Trophoblast cell (in vitro differentiated cells and primary cell): ENCODE measurements around the gene RREB1.

Experiments used
- DNase-seq, 2 donors: peaks; one replicate each; pipeline ENCODE4 v3.0.0-alpha.2; 2016
- H2AFZ ChIP-seq: 2 replicates; pipeline ENCODE4 v1.6.1; 2013; ENCODE audit warnings: low read length, moderate library complexity, mild to moderate bottlenecking; ENCODE audit not compliant: insufficient read depth, poor library complexity
- H2AK5ac ChIP-seq: 2 replicates; pipeline ENCODE4 v1.6.1; 2013; ENCODE audit warnings: mild to moderate bottlenecking, low read length
- H2BK120ac ChIP-seq: 2 replicates; pipeline ENCODE4 v1.6.1; 2013; ENCODE audit warnings: low read length, mild to moderate bottlenecking, moderate library complexity; ENCODE audit not compliant: insufficient read depth, poor library complexity
- H2BK12ac ChIP-seq: 2 replicates; pipeline ENCODE4 v1.6.1; 2013; ENCODE audit warnings: mild to moderate bottlenecking, low read length, moderate library complexity
- H2BK5ac ChIP-seq: 2 replicates; pipeline ENCODE4 v1.6.1; 2013; ENCODE audit warnings: low read length, low read depth, moderate library complexity, mild to moderate bottlenecking; ENCODE audit not compliant: poor library complexity
- H3K14ac ChIP-seq: 2 replicates; pipeline ENCODE4 v1.6.1; 2013; ENCODE audit warnings: mild to moderate bottlenecking, low read length
- H3K18ac ChIP-seq: 2 replicates; pipeline ENCODE4 v1.6.1; 2013; ENCODE audit warnings: mild to moderate bottlenecking, low read length
- H3K23ac ChIP-seq: 2 replicates; pipeline ENCODE4 v1.6.1; 2013; ENCODE audit warnings: low read length
- H3K27ac ChIP-seq: 2 replicates; pipeline ENCODE4 v1.5.1; 2013; ENCODE audit warnings: low read depth, mild to moderate bottlenecking, inconsistent platforms, low read length, moderate library complexity
- H3K27me3 ChIP-seq: 2 replicates; pipeline ENCODE4 v1.6.1; 2013; ENCODE audit warnings: inconsistent platforms, mild to moderate bottlenecking, low read length, moderate library complexity; ENCODE audit not compliant: insufficient read depth
- H3K36me3 ChIP-seq, 2 experiments: 1 replicate in 1 of 2; 2 replicates in 1 of 2; pipeline ENCODE4 v1.6.1; 2013; ENCODE audit warnings: low read length in 2 of 2, mild to moderate bottlenecking in 2 of 2, moderate library complexity in 1 of 2; ENCODE audit not compliant: insufficient read depth in 2 of 2, control insufficient read depth in 1 of 2
- H3K4ac ChIP-seq: 2 replicates; pipeline ENCODE4 v1.6.1; 2013; ENCODE audit warnings: low read depth, mild to moderate bottlenecking, low read length, moderate library complexity
- H3K4me1 ChIP-seq, 2 experiments: 1 replicate in 1 of 2; 2 replicates in 1 of 2; pipeline ENCODE4 v1.6.1; 2013; ENCODE audit warnings: low read length in 2 of 2, mild to moderate bottlenecking in 2 of 2, moderate library complexity in 1 of 2; ENCODE audit not compliant: insufficient read depth in 2 of 2, control insufficient read depth in 1 of 2
- H3K4me2 ChIP-seq: 2 replicates; pipeline ENCODE4 v1.6.1; 2013; ENCODE audit warnings: inconsistent platforms, mild to moderate bottlenecking, low read length, moderate library complexity
- H3K4me3 ChIP-seq: 2 replicates; pipeline ENCODE4 v1.5.1; 2013; ENCODE audit warnings: mild to moderate bottlenecking, low read depth, low read length, inconsistent platforms
- H3K79me1 ChIP-seq: one replicate; pipeline ENCODE4 v1.6.1; 2013; ENCODE audit warnings: low read length
- H3K79me2 ChIP-seq: 2 replicates; pipeline ENCODE4 v1.6.1; 2013; ENCODE audit warnings: low read length, mild to moderate bottlenecking; ENCODE audit not compliant: control insufficient read depth, insufficient read depth, poor library complexity
- H3K9ac ChIP-seq: 2 replicates; pipeline ENCODE4 v1.6.1; 2013; ENCODE audit warnings: mild to moderate bottlenecking, low read length
- H3K9me3 ChIP-seq: 2 replicates; pipeline ENCODE4 v1.6.1; 2013; ENCODE audit warnings: low read depth, mild to moderate bottlenecking, control low read depth, inconsistent platforms, low read length; ENCODE audit not compliant: insufficient read depth
- H4K12ac ChIP-seq: 2 replicates; pipeline ENCODE4 v1.6.1; 2013; ENCODE audit warnings: low read depth, mild to moderate bottlenecking, low read length, moderate library complexity
- H4K8ac ChIP-seq: 2 replicates; pipeline ENCODE4 v1.6.1; 2013; ENCODE audit warnings: low read depth, mild to moderate bottlenecking, low read length, moderate library complexity
- H4K91ac ChIP-seq: one replicate; pipeline ENCODE4 v1.6.1; 2013; ENCODE audit warnings: low read depth, mild to moderate bottlenecking, low read length, moderate library complexity
- WGBS: extraction: QIAGEN DNeasy Blood & Tissue Kit; methylation state at CpG from one replicate; pipeline ENCODE4 v1.1.7; 2013; ENCODE audit warnings: missing lambda C conversion rate; ENCODE audit not compliant: insufficient read length, insufficient coverage; ENCODE audit errors: extremely low coverage; 5-methylcytosine and 5-hydroxymethylcytosine counted together

RREB1 gene

GRCh38 chr6:7136859-7137334, 29.1 kb downstream of the RREB1 start:
- no peak overlapping the region for H3K4ac ChIP-seq
- H4K8ac ChIP-seq: no peak overlapping the region
- H3K79me1 ChIP-seq: peaks cover 11% of the 10 kb centered on the region
- no CpG with 5 or more reads among the region's 8 CpGs for WGBS
- H3K9ac ChIP-seq: no peak overlapping the region
- no peak overlapping the region for H3K18ac ChIP-seq
- H2BK5ac ChIP-seq: no peak overlapping the region
- H3K36me3 ChIP-seq: peaks cover 0 to 5% of the 10 kb centered on the region in 2 experiments
- no peak overlapping the region for H3K4me2 ChIP-seq
- no peaks in the 10 kb centered on the region for H3K9me3 ChIP-seq
- H3K79me2 ChIP-seq: peaks cover 12% of the 10 kb centered on the region
- no peak overlapping the region for H2AK5ac ChIP-seq
- H2AFZ ChIP-seq: no peak overlapping the region
- H2BK12ac ChIP-seq: no peak overlapping the region
- H4K12ac ChIP-seq: no peak overlapping the region
- H3K23ac ChIP-seq: no peak overlapping the region
- H3K14ac ChIP-seq: no peak overlapping the region
- no peaks in the 10 kb centered on the region for H3K27me3 ChIP-seq
- no peak for DNase-seq
- no peak overlapping the region for H4K91ac ChIP-seq
- no peak overlapping the region for H3K4me3 ChIP-seq
- H2BK120ac ChIP-seq: no peak overlapping the region
- H3K27ac ChIP-seq: no peak overlapping the region
- H3K4me1 ChIP-seq: peaks cover 8 to 13% of the 10 kb centered on the region in 2 experiments

GRCh38 chr6:7137335-7138045, 29.7 kb downstream of the RREB1 start:
- H3K18ac ChIP-seq: no peak overlapping the region
- H3K36me3 ChIP-seq: peaks cover 4 to 8% of the 10 kb centered on the region in 2 experiments
- peaks cover 15% of the 10 kb centered on the region for H3K79me1 ChIP-seq
- no CpG with 5 or more reads among the region's 11 CpGs for WGBS
- no peak overlapping the region for H2BK120ac ChIP-seq
- H3K4me1 ChIP-seq: peaks cover 13 to 18% of the 10 kb centered on the region in 2 experiments
- H3K9ac ChIP-seq: no peak overlapping the region
- no peak overlapping the region for H4K8ac ChIP-seq
- no peak overlapping the region for H2BK12ac ChIP-seq
- H3K23ac ChIP-seq: no peak overlapping the region
- H2AFZ ChIP-seq: no peak overlapping the region
- H3K14ac ChIP-seq: no peak overlapping the region
- no peaks in the 10 kb centered on the region for H3K9me3 ChIP-seq
- H3K4me3 ChIP-seq: no peak overlapping the region
- H3K27ac ChIP-seq: no peak overlapping the region
- no peak overlapping the region for H2BK5ac ChIP-seq
- H3K4ac ChIP-seq: peak overlapping the region; percentile 6
- no peak overlapping the region for H2AK5ac ChIP-seq
- DNase-seq: peak in 1 of 2 donors; percentile 74
- H3K4me2 ChIP-seq: peak overlapping the region; percentile 49
- H3K79me2 ChIP-seq: peaks cover 17% of the 10 kb centered on the region
- no peaks in the 10 kb centered on the region for H3K27me3 ChIP-seq
- no peak overlapping the region for H4K12ac ChIP-seq
- H4K91ac ChIP-seq: no peak overlapping the region

- H3K79me1 ChIP-seq: peaks cover 18% of the 10 kb centered on the region
- H3K27me3 ChIP-seq: no peaks in the 10 kb centered on the region
- H3K9ac ChIP-seq: no peak overlapping the region
- H3K14ac ChIP-seq: no peak overlapping the region
- H3K18ac ChIP-seq: no peak overlapping the region
- no peak overlapping the region for H2BK5ac ChIP-seq
- no peak overlapping the region for H4K91ac ChIP-seq
- no peak for DNase-seq
- H3K9me3 ChIP-seq: no peaks in the 10 kb centered on the region
- H3K36me3 ChIP-seq: peaks cover 5 to 6% of the 10 kb centered on the region in 2 experiments
- H3K27ac ChIP-seq: no peak overlapping the region
- H2AK5ac ChIP-seq: no peak overlapping the region
- H2BK12ac ChIP-seq: no peak overlapping the region
- H3K4me2 ChIP-seq: no peak overlapping the region
- peaks cover 14 to 20% of the 10 kb centered on the region in 2 experiments for H3K4me1 ChIP-seq
- H4K8ac ChIP-seq: no peak overlapping the region
- no peak overlapping the region for H4K12ac ChIP-seq
- H3K23ac ChIP-seq: no peak overlapping the region
- WGBS: no CpG with 5 or more reads among the region's 2 CpGs
- H3K4me3 ChIP-seq: no peak overlapping the region
- H2BK120ac ChIP-seq: no peak overlapping the region
- H2AFZ ChIP-seq: no peak overlapping the region
- H3K79me2 ChIP-seq: peaks cover 21% of the 10 kb centered on the region
- no peak overlapping the region for H3K4ac ChIP-seq
Measured at GRCh38 chr6:7138046-7138531, 30.3 kb downstream of the RREB1 start.

GRCh38 chr6:7138921-7139358, 31.2 kb downstream of the RREB1 start:
- no peak overlapping the region for H3K23ac ChIP-seq
- H3K18ac ChIP-seq: no peak overlapping the region
- peaks cover 18% of the 10 kb centered on the region for H3K79me1 ChIP-seq
- peaks cover 3 to 5% of the 10 kb centered on the region in 2 experiments for H3K36me3 ChIP-seq
- H3K4me3 ChIP-seq: no peak overlapping the region
- H2BK5ac ChIP-seq: no peak overlapping the region
- no peak overlapping the region for H4K12ac ChIP-seq
- H3K4me2 ChIP-seq: no peak overlapping the region
- H4K8ac ChIP-seq: no peak overlapping the region
- no peak overlapping the region for H4K91ac ChIP-seq
- no peaks in the 10 kb centered on the region for H3K9me3 ChIP-seq
- no CpG with 5 or more reads among the region's 1 CpG for WGBS
- H2BK12ac ChIP-seq: no peak overlapping the region
- no peak overlapping the region for H2BK120ac ChIP-seq
- peaks cover 21% of the 10 kb centered on the region for H3K79me2 ChIP-seq
- H3K27ac ChIP-seq: no peak overlapping the region
- no peaks in the 10 kb centered on the region for H3K27me3 ChIP-seq
- H3K4me1 ChIP-seq: peaks cover 18 to 22% of the 10 kb centered on the region in 2 experiments
- no peak overlapping the region for H2AFZ ChIP-seq
- no peak overlapping the region for H3K14ac ChIP-seq
- peak overlapping the region; percentile 72 for H3K4ac ChIP-seq
- DNase-seq: no peak
- no peak overlapping the region for H3K9ac ChIP-seq
- H2AK5ac ChIP-seq: no peak overlapping the region
